GM19328 (cell line): ENCODE results near the gene EXOG.

Experiments used
- ATAC-seq: cut with Tn5 transposase; IDR thresholded peaks from one replicate; pipeline ENCODE4 v1.9.1; 2021; ENCODE audit warnings: mild to moderate bottlenecking, moderate library complexity; ENCODE audit not compliant: unreplicated experiment

EXOG gene, protein sequence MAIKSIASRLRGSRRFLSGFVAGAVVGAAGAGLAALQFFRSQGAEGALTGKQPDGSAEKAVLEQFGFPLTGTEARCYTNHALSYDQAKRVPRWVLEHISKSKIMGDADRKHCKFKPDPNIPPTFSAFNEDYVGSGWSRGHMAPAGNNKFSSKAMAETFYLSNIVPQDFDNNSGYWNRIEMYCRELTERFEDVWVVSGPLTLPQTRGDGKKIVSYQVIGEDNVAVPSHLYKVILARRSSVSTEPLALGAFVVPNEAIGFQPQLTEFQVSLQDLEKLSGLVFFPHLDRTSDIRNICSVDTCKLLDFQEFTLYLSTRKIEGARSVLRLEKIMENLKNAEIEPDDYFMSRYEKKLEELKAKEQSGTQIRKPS

DNA sequence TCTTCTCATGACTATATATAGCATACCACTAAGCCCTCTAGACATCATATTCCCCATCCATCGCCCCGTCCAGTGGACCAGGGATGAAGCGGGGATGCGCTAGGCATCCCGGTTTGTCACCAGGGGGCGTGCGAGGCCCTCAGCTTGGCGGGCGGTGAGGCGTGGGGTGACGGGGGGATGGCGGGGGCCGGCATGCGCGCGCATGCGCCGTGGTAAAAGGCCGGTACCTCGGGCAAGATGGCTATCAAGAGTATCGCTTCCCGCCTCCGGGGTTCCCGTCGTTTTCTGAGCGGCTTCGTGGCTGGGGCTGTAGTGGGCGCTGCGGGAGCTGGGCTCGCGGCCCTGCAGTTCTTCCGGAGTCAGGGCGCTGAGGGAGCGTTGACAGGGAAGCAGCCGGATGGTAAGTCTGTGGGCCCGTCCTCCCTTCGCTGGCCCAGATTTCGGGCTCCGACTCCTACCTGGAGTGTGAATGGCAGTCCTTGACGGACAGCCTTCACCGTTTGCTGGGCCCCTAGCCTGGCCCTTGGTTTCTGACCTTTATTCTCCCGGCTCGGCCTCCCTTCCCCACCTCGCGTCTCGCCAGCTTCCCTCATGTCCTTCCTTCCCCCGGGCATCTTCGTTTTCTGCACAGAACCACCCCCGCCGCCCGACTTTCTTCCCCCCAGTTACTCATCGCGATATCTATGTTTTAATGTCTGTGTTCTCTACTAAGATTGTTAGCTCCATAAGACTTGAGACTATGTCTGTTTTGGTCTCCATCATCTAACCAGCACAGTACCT is at the start of gene EXOG:
Gene EXOG, plus strand, starts transcription at position 210 of the 780 bp plus-strand sequence. Its CDS starts 28 bp downstream, at position 238.
- peak; percentile 90 for ATAC-seq

DNA sequence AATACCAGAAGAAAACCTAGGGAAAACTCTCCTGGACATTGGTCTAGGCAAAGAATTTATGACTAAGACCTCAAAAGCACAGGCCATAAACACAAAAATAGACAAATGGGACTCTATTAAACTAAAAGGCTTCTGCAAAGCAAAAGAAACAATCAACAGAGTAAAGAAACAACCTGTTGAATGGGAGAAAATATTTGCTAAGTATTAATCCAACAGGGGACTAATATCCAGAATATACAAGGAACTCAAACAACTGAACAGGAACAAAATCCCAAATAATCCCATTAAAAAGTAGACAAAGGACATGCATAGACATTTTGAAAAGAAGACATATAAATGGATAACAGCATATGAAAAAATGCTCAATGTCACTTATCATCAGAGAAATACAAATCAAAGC is 49.3 kb upstream of the EXOG start:
- ATAC-seq: no peak

DNA sequence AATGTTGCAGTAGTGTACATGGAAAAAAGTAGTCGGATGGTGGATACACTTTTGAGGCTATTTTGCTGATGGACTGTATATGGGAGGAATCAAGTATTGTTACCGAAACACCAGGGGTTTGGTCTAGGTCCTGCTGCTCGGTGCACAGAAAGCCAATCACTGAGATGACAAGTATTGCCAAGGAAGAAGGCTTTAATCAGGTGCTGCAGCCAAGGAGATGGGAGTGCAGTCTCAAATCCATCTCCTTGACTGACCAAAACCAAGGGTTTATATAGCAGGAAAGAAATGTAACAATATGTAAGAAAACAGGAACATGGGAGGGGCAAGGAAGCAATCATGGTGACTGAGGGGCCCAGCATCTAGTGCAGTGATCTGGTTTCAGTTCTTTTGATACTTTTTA is 45.3 kb upstream of the EXOG start:
- no peak for ATAC-seq

DNA sequence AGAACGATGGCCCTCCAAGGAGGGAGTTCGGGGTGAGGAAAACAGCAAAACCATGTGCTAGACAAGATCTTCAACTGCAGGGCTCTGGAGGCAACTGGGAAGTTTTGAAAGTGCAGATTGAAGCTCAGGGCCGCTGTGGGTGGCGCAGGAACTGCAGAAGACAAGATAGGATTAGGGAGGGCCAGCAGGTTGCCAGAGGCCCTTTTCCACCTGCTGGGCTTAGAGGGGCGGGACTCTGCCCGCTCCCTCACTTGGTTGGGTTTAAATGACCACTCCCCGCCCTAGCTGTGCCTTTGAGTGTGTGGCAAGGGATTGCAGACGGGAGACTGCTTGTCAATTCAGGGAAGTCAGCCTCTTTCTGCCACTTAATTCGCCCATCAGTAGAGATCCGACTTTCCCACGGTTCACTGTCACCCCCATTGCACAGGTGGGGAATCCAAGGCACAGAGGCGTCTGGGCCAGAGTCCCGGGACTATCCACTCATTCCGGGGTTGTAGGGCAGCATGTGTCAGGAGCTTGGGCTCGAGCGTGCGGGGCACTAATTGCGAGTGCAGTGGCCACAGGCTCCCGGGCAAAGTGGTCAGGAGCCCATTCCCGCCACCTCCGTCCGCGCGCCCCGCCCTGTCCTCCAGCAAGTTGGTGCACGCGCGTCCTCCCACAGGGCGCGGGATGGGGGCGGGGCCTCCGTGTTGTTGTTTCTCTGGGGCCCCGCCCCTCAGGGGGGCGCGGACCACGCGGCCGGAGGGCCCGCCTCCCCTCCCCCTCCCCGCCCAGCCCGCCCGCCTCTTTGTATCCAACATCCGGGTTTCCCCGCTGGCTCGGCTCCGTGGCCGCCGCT is 42.8 kb upstream of the EXOG start, which contains the start of gene ACVR2B:
Gene ACVR2B, plus strand, starts transcription at position 816 of the 838 bp plus-strand sequence. CDS start 433 bp downstream, outside the sequence.
- ATAC-seq: peak; percentile 56

DNA sequence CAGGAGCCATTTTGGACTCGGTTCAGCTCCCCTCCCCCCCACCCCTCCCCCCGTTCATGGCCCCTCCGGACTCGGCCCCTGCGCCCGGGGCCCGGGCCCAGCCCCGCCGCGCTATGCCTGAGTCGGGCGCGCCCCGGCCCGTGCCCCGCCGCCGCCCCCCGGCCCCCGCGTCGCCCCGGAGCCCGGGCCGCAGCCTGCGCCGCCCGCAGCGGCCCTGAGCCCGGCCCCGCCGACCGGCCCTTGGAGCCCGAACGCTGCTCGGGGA is 42.3 kb upstream of the EXOG start:
- ATAC-seq: peak; percentile 21

GRCh38 chr3:38454178-38454883 is 41.8 kb upstream of the EXOG start:
- ATAC-seq: peak; percentile 40

DNA sequence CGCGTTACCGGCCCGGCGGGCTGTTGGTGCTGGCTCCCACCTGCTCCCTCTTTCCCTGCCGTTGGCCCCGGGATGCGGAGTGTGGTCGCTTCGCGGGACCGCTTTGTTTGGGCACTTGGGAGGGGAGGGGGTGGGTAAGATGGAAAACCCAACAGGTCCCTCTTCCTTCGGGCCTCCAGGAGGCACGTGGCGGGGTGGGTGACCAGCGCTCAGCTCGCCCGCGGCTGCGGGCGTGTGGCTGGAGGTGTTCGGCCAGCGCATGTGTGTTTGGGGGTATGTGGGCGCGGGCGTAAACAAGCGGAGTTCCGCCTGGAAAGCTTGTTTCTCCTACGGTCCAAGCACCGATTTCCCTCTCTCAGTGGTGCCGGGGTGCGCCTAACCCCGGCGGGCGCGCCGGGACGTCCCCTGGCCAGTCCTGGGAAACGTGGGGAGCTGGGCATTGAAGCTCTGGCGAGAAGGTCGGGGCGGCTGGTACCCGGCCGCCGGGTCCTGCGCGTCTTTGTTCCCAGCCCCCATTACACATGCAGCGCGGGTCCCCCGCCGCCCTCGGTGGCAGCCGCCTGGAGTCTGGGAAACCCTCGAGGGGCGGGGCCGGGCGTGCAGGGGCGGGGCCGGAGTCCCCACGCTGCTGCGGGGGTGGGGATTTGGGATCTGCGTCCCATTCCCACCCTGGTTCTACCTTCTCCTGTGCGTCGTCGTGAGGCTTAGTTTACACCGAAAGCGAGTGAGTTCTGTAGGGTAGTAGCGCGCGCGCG is 41.1 kb upstream of the EXOG start:
- ATAC-seq: no peak

DNA sequence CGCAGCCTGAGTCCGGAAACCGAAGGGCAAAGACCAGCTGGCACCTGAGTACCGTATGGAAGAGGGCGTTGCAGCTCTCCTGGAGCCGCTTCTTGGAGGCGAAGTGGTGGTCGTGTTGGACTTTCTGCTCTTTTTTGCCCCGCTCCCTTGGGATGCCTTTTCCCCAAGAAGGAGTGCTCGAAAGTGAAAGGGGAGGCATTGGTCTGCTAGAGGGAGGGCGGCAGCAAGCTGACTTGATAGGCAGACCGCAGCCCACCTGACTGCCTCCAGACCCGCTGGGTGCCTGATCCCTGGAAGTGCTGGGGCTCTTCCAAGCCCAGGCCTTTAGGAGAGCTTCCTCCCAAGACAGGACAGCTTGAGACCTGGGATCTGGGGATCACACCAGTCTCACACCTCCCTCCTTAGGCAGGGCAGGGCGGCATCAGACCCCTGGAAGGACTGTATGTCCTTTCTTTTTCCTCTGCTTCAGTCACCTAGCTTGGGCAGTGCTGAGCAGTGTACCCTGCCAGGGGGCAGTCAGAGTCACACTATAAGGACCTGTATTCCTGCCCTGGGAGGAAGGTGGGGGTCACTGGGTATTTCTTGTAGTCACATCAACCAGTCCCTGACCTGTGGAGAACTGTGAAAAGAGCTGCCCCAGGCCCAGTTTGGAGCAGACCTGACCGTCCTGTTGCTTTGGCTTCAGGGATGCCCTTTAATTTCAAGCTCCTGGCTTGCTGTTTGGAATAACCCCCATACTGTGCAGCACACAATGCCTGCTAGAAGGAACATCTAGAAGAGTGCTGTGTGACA is 40.3 kb upstream of the EXOG start:
- no peak for ATAC-seq

GRCh38 chr3:38457111-38458003 is 38.8 kb upstream of the EXOG start:
- no peak for ATAC-seq

DNA sequence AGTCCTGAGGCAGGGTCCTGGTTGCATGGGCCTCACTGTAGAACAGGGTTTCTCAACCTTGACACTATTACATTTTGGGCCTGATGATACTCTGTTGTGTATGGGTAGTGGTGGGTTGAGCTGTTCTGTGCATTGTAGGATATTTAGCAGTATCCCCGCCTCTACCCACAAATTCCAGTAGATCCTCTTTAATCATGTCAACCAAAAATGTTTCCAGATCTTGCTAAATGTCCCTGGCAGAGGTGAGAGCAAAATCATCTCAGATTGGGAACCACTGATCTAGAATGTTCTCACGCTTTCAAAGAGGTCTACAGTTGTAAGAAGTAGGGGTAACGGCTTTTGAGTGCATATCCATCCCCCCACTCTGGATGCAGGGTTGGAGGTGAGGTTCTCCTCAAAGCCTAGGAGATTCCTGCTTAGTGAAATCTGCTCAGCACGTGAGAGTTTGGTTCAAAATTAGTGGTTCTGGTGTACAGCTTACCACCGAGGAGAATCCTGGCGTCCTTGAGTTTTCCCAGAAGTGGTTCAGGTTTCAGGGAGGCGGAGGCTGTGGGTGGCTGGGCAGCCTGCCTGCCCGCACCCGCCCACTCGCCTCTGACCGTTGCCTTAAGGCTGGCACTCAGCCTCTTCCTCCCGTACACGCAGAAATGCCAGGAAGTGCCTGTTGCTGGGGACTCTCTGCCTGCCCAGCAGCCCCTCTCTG is 37.2 kb upstream of the EXOG start:
- no peak for ATAC-seq

GRCh38 chr3:38459499-38460048 is 36.6 kb upstream of the EXOG start:
- no peak for ATAC-seq

DNA sequence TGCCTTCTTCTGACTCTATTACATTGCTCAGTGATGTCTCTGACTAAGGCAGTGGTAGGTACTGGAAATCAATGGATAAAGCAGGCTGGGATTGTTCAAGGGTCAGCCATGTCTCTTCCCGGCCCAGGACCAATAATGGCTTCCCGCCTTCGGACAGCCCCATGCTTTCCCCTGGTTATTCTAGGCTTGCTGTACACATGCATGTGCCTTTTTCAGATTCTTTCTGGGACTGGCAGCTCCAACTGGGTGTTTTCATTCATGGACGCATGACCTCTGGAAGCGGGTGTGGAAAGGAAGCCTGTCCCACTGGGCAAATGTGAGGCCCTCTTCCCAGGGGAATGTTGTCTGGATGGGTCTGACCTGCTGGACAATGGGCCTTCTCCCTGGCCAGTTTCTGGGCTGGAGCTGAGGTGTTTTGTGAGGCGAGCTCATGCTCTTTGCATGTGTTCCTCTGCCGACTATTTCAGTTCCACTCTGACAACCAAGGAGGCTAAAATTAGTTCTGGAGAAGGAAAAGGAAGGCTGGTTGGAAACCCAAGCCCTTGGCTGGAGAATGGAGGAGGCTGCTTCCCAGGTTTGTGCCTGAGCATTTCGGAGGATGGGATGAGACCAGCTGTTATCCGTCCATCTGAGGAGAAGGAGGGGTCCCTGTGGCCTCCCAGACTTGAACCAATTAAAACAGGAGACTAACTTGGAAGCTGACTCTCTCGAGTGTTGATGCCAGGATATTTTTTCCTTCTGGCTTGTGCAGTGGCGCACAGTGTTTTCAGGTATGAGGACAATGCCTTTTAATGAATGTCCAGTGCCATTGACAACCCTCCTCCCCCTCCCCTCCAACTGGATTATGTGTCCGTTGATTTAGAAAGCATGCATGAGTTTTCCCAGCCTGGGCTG is 35.5 kb upstream of the EXOG start:
- ATAC-seq: no peak

GRCh38 chr3:38465588-38466154 is 30.5 kb upstream of the EXOG start:
- no peak for ATAC-seq

- ATAC-seq: no peak
Measured at GRCh38 chr3:38468765-38469164, 27.4 kb upstream of the EXOG start.

DNA sequence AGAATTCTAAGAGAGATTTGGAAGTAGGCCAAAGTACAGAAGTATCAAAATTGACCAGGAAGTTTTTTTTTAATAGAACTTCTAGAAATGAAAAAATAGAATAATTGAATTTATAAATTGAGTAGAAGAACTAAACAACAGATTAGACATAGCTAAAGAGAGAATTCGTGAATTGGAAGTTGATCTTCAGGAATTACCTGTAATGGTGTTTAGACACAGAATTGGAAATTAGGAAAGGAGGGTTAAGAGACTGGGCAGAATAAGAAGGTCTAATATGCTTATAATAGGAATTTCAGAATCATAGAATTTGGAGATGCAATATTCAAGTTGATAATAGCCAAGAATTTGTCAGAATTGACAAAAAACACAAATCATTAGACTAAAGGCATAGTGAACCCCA is 26.3 kb upstream of the EXOG start:
- no peak for ATAC-seq

DNA sequence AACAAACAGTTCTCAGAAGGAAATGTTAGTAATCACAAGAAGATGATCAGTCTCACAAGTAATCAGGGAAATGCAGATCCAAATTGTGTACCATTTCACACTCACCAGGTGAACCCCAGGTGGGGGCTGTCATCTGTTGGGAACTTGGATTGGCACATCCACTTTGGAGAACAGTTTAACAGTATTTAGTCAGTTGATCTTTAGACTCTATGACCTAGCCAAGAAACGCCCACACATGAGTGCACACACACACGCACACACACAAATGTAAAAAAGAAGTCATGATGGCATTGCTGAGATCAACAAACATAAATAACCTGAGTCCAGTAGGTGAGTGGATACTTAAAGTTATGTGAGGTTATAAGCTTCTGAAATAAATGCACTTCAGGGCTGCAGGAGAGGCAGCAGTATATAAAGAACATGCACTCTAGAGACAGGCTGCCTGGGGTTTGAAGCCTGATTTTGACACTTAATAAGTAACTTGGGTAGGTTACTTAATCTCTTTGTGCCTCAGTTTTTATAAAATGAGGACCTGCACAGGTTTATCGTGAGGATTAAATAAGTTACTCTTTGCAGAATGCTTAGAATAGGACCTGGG is 24.8 kb upstream of the EXOG start:
- no peak for ATAC-seq
